ENCODE measurements around the gene DPAGT1. TPM values are rescaled to one million over a fixed set of nuclear protein-coding genes. Genes with fewer than 3 reads are reported as not detected.
"Not testable (repeated sequence)": the region's sequence is repeated elsewhere in the genome, so short reads cannot be mapped to it uniquely, and the experiment has no call there.

The DPAGT1 gene
- total RNA-seq, 1 donor from 2014 or later: 34.3 TPM

DNA sequence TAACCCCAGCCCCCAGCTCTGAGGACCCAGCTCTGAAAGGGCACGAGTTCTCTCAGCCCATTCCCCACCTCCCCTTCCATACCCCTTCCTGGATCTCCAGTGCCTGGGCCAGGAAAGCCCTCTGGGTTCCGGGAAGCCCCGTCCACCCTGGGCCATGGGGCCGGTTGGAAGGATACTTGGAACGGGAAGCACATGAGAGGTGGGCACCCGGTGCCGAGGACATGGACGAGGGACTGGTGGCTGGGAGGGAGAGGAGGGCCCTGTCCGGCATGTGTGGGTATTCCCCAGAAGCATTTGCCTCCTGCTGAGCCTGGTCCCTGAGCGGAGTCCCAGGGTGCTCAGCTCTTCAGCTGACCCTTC lies 14.6 kb upstream of the DPAGT1 start:
- ATAC-seq: no peak
- DNase-seq (ENCODE audit: low spot score): no peak

DNA sequence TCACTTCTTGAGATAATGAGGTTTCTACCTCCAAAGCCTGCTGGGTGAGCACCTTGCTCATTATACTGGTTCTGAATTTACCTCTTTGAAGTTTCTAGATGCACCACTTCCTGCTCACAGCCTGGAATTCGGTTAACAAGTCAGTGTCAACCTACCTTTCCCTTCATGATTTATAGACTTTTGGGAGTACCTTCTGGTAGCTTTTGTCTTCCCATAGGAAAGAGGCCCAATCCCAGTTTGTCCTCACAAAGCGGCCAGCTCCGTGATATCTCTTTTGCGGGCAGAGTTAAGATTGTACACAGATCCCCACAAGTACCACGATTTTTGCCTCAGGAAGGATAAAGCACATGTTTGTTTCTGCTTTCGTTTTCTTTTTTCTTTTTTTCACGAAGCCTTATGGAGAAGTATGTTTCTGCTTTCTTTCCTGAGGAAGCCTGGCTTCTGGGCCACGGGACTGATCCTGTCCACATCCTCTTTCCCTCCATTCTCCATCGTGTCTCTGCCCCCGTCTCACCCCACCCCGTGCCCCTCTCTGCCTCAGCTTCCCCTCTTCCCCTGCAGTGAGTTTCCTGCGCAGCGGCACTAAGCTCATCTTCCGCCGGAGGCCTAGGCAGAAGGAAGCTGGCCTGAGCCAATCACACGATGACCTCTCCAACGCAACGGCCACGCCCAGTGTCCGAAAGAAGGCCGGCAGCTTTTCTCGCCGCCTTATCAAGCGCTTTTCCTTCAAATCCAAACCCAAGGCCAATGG lies 14.0 kb upstream of the DPAGT1 start:
- no peak for DNase-seq (ENCODE audit: low spot score)
- ATAC-seq: peak; percentile 64

DNA sequence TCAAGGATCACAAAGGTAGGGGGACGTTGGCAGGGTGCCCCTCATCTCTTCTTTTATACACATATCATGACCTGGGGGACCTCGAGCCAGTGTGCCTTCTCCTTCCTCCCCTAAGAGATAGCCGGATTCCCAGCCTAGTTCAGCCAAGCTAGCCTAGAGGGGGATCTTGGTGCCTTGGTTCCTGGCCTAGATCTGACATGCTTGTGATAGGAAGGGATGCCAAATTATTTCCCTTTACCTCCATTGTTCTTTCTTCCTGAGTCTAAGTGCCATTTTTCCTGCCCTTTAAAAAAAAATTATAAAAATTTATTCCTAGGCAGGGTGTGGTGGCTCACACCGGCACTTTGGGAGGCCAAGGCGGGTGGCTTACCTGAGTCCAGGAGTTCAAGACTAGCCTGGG lies 12.7 kb upstream of the DPAGT1 start:
- ATAC-seq (no peak), DNase-seq (ENCODE audit: low spot score) (no peak)

DNA sequence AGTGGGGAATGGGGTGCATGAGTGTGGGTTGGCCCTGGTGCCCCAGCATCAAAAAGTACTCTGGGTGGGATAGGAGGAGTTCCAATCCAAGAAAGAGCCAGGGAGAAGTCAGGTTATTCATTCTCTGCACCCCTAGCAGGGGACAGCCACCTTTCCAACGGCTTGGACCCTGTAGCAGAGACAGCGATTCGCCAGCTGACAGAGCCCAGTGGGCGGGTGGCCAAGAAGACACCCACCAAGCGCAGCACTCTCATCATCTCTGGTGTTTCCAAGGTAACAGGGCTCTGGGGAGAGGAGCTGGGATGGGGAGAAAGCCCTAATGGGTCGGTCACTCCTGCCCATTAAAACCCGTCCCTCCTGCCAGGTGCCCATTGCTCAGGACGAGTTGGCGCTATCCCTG lies 12.1 kb upstream of the DPAGT1 start:
- ATAC-seq (no peak), DNase-seq (ENCODE audit: low spot score) (no peak)

DNA sequence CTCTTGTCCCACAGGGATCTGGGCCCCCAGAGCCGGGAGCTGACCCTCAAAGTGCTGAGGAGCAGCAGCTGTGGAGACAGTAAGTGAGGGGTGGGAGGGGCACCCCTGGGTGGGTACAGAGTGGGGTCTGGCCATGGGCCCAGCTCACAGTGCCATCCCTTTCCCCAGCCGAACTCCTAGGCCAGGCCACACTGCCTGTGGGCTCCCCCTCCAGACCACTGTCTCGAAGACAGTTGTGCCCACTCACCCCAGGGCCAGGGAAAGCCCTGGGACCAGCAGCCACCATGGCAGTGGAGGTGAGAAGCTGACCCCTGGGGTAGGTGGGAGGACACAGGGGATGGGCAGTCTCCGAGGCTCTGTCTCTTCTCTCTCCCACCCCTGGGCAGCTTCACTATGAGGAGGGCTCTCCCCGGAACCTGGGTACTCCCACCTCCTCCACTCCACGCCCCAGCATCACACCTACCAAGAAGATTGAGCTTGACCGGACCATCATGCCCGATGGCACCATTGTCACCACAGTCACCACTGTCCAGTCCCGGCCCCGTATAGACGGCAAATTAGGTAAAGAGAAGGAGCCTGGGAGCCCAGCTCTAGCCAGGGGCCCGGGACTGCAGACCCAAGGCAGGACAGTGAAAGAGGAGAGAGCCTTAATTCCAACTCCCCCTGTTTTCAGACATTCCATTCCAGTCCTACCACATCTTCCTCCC lies 10.8 kb upstream of the DPAGT1 start:
- DNase-seq (ENCODE audit: low spot score) (no peak), ATAC-seq (no peak)

DNA sequence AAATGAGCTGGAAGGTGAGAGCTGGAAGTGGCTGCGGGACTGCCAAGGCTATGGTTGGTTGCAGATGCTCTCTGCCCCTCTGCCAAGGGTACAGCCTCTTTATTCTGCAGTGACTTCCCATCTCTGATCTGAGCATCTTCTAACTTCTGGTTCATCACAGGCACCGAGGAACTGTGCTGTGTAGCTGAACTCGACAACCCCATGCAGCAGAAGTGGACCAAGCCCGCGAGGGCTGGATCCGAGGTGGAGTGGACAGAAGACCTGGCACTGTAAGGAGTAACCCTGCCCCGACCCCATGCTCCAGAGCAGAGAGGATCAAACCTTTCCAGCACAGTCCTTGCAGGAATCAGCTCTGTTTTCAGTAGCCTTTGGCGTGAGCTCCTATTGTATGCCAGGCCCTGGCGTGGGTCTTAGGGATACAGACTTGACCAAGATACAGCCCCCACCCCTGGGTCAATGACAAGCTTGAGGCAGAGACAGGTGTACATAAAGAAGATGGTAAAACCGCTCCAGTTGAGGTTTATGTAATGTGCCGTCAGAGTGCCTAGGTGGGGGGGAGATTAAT lies 9.8 kb upstream of the DPAGT1 start:
- DNase-seq (ENCODE audit: low spot score): no peak
- ATAC-seq: no peak

DNA sequence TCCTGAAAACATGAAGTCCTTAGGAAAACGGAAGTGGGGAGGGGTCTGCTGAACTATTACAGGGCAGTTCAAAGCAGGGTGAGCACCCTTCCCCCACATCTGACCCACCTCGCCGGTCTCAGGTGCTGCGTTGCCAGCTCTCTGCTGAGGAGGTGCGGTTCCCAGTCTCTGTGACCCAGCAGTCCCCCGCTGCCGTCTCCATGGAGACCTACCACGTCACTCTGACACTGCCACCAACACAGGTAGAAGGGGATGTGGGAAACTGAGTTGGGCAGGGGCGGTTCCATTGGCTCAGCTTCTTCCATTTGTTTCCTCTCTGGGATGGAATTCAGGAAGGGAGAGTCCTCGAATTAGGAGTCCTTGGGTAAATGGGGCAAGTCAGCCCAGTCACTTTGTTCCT lies 8.8 kb upstream of the DPAGT1 start:
- DNase-seq (ENCODE audit: low spot score): no peak

DNA sequence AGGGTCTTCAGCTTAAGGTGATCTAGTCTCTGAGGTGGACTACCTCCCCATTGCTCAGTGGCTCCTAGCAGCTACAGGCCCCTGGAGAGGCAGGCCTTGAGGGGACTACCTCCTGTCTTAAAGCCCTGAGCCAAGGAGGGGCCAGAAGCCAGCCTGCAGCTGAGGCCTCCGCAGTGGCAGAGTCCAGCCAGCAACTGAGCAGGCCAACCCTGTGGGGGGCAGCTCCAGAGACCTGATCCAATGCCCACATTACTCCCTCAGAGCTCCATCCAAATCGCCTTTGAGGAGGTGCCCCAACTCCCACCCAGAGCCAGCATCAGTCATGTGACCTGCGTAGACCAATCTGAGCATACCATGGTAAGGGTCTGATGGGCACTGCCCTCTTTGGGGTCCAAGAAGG lies 8.2 kb upstream of the DPAGT1 start:
- DNase-seq (ENCODE audit: low spot score): no peak
- ATAC-seq: no peak

More for the DNA sequence above, 8.8 kb upstream of the DPAGT1 start:
- ATAC-seq: no peak

DNA sequence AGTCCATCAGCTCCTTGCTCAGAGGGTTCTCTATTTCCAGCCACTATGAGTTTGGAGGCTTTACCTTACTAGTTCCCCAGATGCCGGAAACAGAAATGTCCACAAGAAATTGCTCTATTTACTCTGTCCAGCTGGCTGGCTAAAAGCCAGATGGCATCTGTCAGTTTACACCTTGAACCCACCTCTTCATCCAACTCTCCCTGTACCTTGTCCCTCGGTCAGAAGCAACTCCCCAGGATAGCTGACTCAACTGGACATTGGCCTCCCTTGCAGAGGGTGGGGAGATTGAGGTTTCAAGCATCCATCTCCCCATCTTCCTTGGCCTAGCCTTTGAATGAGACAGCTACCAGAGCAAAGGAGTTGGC lies 7.2 kb upstream of the DPAGT1 start:
- ATAC-seq (peak; percentile 58), DNase-seq (ENCODE audit: low spot score) (peak; percentile 83)

DNA sequence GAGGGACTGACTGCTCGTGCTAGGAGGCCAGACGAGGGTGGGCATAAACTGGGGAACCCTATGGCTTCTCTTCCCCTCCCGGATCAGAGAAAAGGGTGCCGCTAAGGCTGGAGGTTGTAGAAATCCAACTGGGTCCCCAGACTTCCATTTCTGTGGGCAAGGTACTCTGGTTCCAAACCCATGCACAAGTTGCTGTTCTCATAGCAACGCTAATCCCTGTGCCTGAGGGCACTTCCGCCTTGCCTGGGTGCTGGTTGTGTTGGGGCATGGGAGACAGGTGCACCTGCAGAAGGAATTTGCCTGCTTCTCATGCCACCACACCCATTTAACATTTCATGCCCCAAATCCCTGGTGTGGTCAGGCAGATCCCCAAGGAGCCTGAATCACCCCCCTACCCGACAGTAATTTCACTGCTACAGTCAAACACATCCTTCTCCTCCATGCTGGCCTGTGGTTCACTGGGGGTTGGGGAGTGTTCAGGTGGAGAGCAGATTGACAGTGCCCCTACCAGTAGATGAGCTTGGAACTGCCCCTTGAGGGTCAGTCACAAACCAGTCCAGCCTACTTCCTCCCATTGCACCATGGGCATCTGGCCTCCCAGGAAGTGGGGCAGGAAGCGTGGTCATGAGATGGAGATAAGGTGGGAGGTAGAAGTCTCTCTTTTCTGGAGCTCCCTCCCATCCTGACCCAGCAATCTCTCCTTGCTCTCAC lies 6.6 kb upstream of the DPAGT1 start:
- DNase-seq (ENCODE audit: low spot score) (no peak), ATAC-seq (peak; percentile 44)

DNA sequence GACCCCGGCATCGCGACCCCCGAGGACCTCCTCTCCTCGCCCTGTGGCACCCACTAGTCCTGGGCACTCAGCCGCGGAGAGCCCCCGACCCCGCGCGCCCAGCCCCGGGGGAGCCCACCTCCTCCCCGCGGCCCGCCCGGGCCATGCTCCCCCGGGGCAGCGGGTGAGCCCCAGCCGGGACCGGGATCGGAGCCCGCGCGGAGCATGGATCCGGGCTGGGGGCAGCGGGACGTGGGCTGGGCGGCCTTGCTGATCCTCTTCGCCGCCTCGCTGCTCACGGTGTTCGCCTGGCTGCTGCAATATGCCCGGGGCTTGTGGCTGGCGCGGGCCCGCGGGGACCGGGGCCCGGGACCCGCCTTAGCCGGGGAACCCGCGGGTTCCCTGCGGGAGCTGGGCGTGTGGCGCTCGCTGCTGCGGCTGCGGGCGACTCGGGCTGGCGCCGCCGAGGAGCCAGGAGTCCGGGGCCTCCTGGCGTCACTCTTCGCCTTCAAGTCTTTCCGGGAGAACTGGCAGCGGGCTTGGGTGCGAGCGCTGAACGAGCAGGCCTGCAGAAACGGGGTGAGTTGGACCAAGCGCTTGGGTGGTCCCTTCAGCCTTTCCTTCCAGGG lies 6.0 kb upstream of the DPAGT1 start:
- DNase-seq (ENCODE audit: low spot score) (no peak), ATAC-seq (peak; percentile 32)

DNA sequence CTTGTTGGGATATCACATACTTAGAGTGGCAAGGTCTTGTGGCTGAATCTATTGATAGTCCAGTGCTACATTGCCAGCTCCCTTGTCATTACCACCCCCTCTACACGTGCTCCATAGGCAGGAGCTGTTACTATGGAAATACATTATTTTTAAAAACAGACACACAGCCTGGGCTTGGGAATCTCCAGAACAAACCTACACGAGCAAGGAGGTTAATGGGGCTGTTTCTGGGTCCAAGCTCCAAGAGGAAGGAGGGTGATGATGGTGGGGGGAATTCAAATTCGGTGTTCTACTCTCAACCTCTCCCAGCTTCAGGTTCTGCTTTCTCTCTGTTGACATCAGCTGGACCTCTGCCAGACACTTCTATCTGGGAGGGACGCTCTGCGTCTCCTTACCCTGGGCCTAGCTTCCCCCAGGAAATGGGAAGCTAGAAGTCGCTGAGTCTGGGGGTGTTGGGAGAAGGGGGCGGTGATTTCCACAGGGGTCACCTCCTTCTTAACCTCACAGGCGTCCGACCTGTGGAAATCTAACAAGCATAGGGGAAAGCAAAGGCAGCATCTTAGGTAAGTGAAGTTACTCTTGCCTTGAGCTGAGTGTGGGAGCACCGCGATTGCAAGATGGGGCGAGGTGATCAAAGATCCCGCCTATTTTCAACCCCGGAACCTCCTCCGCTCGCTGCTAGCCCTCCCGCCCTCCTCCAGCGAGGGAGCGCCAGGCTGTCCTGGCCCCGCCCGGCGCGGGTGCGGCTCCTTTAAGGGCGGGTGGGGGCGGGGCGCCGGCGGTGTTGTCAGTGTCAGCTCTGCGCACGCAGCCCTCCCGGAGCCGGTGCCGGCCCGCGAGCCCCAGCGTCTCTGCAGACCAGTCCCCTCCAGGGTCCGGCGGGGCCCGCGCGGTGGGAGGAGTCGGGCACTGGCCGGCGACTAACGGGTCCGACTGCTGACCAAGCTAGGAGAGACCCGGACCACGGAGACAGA lies 5.2 kb upstream of the DPAGT1 start, which contains the start of gene C2CD2L:
C2CD2L (plus strand) TSS at position 781 of the 974 bp plus-strand sequence. CDS start 398 bp downstream, outside the sequence.
- ATAC-seq: peak; percentile 88
- peak; percentile 89 for DNase-seq (ENCODE audit: low spot score)

DNA sequence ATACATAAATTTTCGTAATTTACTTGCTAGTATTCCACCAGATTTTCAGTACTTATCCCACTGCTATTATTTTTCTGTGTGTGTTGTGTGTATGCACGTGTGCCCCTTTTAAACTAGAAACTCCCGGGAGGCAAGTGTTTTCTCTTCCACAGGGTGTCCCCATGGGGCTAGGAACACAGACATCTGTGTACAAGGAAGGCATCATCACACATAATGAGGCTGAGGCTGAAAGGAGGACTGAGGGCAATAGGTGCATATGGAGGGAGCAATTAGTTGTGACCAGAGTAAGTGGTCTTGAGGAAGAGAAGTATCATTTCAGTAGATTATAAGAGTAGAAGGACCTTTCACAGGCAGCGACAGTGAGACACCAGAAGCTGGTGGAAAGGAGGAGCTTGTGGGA lies 2.1 kb upstream of the DPAGT1 start:
- no peak for DNase-seq (ENCODE audit: low spot score)

DNA sequence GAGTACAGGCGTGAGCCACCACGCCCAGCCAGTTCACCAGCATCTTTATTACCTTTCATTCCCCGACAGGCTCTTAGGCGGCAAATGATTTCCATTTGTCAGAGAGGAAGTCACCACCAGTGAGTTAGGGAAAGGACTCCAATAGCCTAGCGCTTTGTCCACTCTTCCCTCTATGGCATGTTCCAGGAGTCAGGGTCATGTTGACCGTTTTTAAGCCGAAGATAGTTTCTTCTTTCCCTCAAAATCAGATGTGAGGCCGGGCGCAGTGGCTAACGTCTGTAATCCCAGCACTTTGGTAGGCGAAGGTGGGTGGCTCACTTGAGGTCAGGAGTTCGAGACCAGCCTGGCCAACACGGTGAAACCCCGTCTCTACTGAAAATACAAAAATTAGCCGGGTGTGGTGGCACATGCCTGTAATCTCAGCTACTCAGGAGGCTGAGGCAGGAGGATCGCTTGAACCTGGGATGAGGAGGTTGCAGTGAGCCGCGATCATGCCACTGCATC lies 1.6 kb upstream of the DPAGT1 start:
- not testable (repeated sequence) for DNase-seq (ENCODE audit: low spot score); ATAC-seq

More for the DNA sequence above, 2.1 kb upstream of the DPAGT1 start:
- ATAC-seq: no peak

DNA sequence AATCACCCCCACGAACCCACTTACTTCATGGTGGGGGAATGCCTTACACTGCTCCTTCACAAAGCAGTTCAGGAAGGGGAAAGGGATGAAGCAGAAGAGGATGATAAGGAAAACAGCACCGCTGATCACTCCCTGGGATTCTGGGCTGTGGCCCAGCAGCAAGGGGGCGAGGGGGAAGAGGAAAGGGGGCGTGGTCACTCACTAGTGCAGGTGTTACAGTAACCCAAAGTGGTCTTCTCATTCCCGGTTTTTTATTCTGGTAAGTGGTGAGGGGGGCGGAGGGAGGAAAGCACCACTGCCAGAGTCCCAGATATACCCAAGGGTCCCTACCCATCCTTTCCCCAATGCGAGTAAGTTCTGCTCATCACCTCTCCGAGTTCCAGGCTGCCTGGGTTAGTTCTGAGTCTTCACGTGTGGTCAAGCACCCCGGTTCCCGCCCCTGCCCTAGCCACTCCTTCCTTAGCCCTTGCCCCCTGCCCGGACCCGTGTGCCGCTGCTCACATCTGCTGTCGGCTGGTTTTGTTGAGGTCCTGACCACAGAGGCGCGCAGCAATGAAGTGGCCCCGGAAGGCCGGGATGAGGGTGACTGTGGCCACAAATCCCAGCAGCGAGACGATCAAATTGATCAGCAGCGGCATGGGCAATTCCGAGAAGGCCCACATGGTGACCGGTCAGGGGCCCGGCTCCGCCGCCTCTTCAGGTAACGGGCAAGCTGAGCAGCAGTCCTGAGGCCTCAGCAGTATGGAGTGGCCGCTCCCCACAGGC lies 477 bp downstream of the DPAGT1 start:
- peak; percentile 56 for DNase-seq (ENCODE audit: low spot score)
- ATAC-seq: peak; percentile 35

DNA sequence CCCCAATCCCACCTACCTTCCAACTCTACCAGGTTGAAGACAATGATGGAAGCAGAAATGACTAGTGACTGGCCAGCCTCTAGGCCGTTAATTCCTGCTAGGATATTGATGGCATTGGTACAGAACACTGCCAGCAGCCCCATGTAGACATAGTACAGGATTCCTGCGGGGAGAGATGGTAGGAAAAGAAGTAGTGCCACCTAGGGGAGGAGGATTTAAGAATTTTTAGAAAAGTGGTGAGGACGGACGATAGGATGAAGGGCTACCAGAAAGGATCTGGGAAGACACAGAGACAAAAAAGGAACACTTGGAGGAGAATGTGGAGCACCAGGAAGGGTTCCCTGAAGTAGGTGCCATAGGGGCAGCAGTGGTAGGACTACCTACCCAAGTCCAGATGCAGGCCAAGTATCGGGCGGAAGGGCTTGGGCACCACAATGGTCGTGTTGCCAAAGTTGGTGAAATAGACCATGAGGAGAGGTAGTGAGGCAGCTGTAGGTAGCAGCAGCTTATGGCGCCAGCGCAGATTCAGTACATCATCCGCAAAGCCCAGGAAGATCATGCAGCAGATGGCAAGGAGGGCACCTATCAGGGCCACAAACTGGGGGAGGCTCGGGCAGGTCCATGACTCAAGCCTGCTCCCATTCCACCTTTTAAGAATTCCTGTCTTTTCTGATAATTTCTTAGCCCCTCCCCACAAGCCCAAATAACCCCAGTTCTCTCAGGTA lies 1.2 kb downstream of the DPAGT1 start:
- DNase-seq (ENCODE audit: low spot score): no peak
- peak; percentile 12 for ATAC-seq

DNA sequence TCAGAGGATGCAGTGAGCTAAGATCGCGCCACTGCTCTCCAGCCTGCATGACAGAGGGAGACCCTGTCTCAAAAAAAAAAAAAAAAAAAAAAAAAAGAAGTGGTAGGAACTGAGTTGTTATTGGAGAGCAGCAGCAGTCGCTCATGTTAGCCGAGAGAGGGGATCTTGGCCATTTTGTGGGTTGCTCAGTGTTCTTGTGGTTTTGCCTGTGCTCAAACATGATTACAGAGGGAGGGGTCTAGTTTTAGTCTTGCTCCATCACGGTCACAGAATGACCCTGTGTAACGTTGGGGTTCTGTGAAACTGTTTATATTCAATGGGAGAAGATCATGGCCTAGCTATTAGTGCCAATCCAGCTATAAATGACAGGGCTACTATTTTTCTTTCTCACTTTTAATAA lies 1.9 kb downstream of the DPAGT1 start:
- ATAC-seq (no peak), DNase-seq (ENCODE audit: low spot score) (no peak)
